SK-N-MC (cell line): Measurements from ENCODE around the gene KIAA1958.

ENCODE experiments used
- EZH2 ChIP-seq: fragments of 200-600 bp; sonication (generic); IDR thresholded peaks from one replicate; pipeline ENCODE4 v1.6.1; 2017; ENCODE audit warnings: antibody characterized with exemption
- POLR2AphosphoS5 ChIP-seq: IDR thresholded peaks from 2 replicates; pipeline ENCODE4 v1.6.1; 2012; ENCODE audit warnings: mild to moderate bottlenecking, low read depth, low read length, borderline replicate concordance

GRCh38 chr9:112489876-112490666 lies 3.4 kb downstream of the KIAA1958 start:
- TF ChIP-seq EZH2 (no peak), POLR2AphosphoS5 (no peak)
